ENCODE data around the gene C4orf51.

DNA sequence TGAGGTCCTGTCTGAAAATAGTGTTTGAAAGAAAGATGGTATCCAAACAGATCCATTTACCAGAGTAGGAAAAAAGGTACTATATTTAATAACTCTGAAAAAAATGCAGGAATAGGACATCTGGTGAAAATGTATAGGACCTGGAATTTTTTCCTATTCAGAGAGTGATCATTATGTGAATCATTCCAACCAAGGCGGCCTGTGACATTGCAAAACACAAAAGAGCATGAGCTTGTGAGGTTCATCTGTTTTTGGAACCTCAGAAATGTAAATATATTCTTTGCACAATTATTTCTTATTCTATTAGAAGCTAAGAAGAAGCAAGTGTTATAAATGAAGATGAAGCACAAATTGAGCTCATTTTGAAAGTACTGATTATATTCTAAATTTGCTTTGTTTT is 2.0 kb downstream of the C4orf51 start:
- TF ChIP-seq, protein P1, sequence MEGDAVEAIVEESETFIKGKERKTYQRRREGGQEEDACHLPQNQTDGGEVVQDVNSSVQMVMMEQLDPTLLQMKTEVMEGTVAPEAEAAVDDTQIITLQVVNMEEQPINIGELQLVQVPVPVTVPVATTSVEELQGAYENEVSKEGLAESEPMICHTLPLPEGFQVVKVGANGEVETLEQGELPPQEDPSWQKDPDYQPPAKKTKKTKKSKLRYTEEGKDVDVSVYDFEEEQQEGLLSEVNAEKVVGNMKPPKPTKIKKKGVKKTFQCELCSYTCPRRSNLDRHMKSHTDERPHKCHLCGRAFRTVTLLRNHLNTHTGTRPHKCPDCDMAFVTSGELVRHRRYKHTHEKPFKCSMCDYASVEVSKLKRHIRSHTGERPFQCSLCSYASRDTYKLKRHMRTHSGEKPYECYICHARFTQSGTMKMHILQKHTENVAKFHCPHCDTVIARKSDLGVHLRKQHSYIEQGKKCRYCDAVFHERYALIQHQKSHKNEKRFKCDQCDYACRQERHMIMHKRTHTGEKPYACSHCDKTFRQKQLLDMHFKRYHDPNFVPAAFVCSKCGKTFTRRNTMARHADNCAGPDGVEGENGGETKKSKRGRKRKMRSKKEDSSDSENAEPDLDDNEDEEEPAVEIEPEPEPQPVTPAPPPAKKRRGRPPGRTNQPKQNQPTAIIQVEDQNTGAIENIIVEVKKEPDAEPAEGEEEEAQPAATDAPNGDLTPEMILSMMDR (conservative IDR thresholded peaks at IDR 0.05; ENCODE audit: low read depth, low read length), result no peak
- no peak for TF ChIP-seq EZH2 (IDR thresholded peaks at IDR 0.05; ENCODE audit: borderline replicate concordance, low read depth, low read length, poor library complexity, severe bottlenecking)
